IMR-90 (cell line): ENCODE measurements around the gene PDGFC. TPM values are rescaled to one million over a fixed set of nuclear protein-coding genes. Genes with fewer than 3 reads are reported as not detected.
A peak's percentile ranks its signal among the peaks of the same experiment; 100 is the strongest.

Experiments
- ATAC-seq: fragments of 200-7000 bp; cut with Tn5 transposase; 2 replicates; pipeline ENCODE4 v1.9.1; 2020; ENCODE audit warnings: low read depth, mild to moderate bottlenecking, moderate library complexity
- BruUV-seq: library from RNA; stranded (reverse); fragments of 400-500 nt; replicated peaks from 2 replicates; lab custom pipeline; 2021; lab: Mats Ljungman, UMichigan
- CTCF ChIA-PET: fragments of 300-600 bp; formaldehyde crosslinking; extraction: SDS; loops from one replicate; lab custom pipeline; 2021; ENCODE audit warnings: antibody characterized with exemption; lab: Yijun Ruan, JAX
- POLR2A ChIA-PET: fragments of 300-600 bp; sonication (Branson Sonifier 250); formaldehyde crosslinking; loops from one replicate; lab custom pipeline; 2022; ENCODE audit warnings: antibody characterized with exemption; ENCODE audit not compliant: unreplicated experiment; lab: Charles Lee
- DNase-seq: peaks from one replicate; pipeline ENCODE4 v3.0.0; 2013
- H2AFZ ChIP-seq: replicated peaks from 2 replicates; pipeline ENCODE3; 2013; ENCODE audit warnings: low read length, mild to moderate bottlenecking; ENCODE audit not compliant: poor library complexity
- H2AK5ac ChIP-seq: 2 replicates; pipeline ENCODE4 v1.6.1; 2013; ENCODE audit warnings: low read depth, low read length, inconsistent platforms
- H2AK9ac ChIP-seq: replicated peaks from 2 replicates; pipeline ENCODE3; 2013; ENCODE audit warnings: mild to moderate bottlenecking, low read depth, low read length, moderate library complexity; ENCODE audit not compliant: poor library complexity
- H2BK120ac ChIP-seq: 2 replicates; pipeline ENCODE4 v1.6.1; 2013; ENCODE audit warnings: low read depth, low read length, inconsistent platforms
- H2BK15ac ChIP-seq: 3 replicates; pipeline ENCODE4 v1.6.1; 2013; ENCODE audit warnings: low read depth, low read length, inconsistent platforms
- H2BK20ac ChIP-seq: 2 replicates; pipeline ENCODE4 v1.6.1; 2013; ENCODE audit warnings: low read depth, mild to moderate bottlenecking, inconsistent platforms, low read length, moderate library complexity
- H2BK5ac ChIP-seq: 2 replicates; pipeline ENCODE4 v1.6.1; 2013; ENCODE audit warnings: mild to moderate bottlenecking, low read depth, low read length, inconsistent platforms; ENCODE audit not compliant: poor library complexity, severe bottlenecking
- H3K14ac ChIP-seq: replicated peaks from 2 replicates; pipeline ENCODE4 v1.6.1; 2013; ENCODE audit warnings: low read depth, low read length, inconsistent platforms
- H3K18ac ChIP-seq: 2 replicates; pipeline ENCODE4 v1.6.1; 2013; ENCODE audit warnings: low read depth, low read length, control low read depth
- H3K23ac ChIP-seq: 2 replicates; pipeline ENCODE4 v1.6.1; 2013; ENCODE audit warnings: low read depth, low read length, inconsistent platforms
- H3K27ac ChIP-seq: 2 replicates; pipeline ENCODE4 v1.5.1; 2013; ENCODE audit warnings: mild to moderate bottlenecking, control low read depth, low read length; ENCODE audit not compliant: insufficient read depth
- H3K27me3 ChIP-seq: 2 replicates; pipeline ENCODE4 v1.6.1; 2013; ENCODE audit warnings: low read length; ENCODE audit not compliant: control insufficient read depth, insufficient read depth
- H3K36me3 ChIP-seq: 2 replicates; pipeline ENCODE4 v1.6.1; 2013; ENCODE audit warnings: low read length, mixed read lengths; ENCODE audit not compliant: control insufficient read depth, insufficient read depth
- H3K4ac ChIP-seq: 2 replicates; pipeline ENCODE4 v1.6.1; 2013; ENCODE audit warnings: low read depth, low read length, inconsistent platforms
- H3K4me1 ChIP-seq: 2 replicates; pipeline ENCODE4 v1.6.1; 2013; ENCODE audit warnings: low read length, mixed read lengths; ENCODE audit not compliant: control insufficient read depth, insufficient read depth
- H3K4me2 ChIP-seq: 2 replicates; pipeline ENCODE4 v1.6.1; 2013; ENCODE audit warnings: low read depth, mild to moderate bottlenecking, control low read depth, low read length, moderate library complexity
- H3K4me3 ChIP-seq: 2 replicates; pipeline ENCODE4 v1.5.1; 2013; ENCODE audit warnings: low read depth, mild to moderate bottlenecking, control low read depth, low read length, moderate library complexity; ENCODE audit not compliant: insufficient read depth
- H3K56ac ChIP-seq: 2 replicates; pipeline ENCODE4 v1.6.1; 2013; ENCODE audit warnings: low read length, inconsistent platforms; ENCODE audit not compliant: insufficient read depth; ENCODE audit errors: extremely low read depth
- H3K79me1 ChIP-seq, 2 experiments: 2 replicates each; pipeline ENCODE4 v1.6.1; 2013; ENCODE audit warnings: low read length in 2 of 2, inconsistent platforms in 1 of 2, low read depth in 1 of 2
- H3K9ac ChIP-seq: 2 replicates; pipeline ENCODE4 v1.6.1; 2013; ENCODE audit warnings: low read depth, low read length, control low read depth
- H3K9me1 ChIP-seq: 2 replicates; pipeline ENCODE4 v1.6.1; 2013; ENCODE audit warnings: low read length, inconsistent platforms; ENCODE audit not compliant: insufficient read depth
- H3K9me3 ChIP-seq: 2 replicates; pipeline ENCODE4 v1.6.1; 2013; ENCODE audit warnings: low read length; ENCODE audit not compliant: control insufficient read depth, insufficient read depth
- H4K20me1 ChIP-seq: 2 replicates; pipeline ENCODE4 v1.6.1; 2013; ENCODE audit warnings: low read length, inconsistent platforms; ENCODE audit not compliant: insufficient read depth
- H4K5ac ChIP-seq: 2 replicates; pipeline ENCODE4 v1.6.1; 2013; ENCODE audit warnings: mild to moderate bottlenecking, low read depth, low read length, control low read depth
- H4K8ac ChIP-seq, 2 experiments: 2 replicates each; pipeline ENCODE4 v1.6.1; 2013; ENCODE audit warnings: low read depth in 2 of 2, low read length in 2 of 2, control low read depth in 1 of 2, inconsistent platforms in 1 of 2
- H4K91ac ChIP-seq: 2 replicates; pipeline ENCODE4 v1.6.1; 2013; ENCODE audit warnings: low read depth, low read length, inconsistent platforms; ENCODE audit not compliant: insufficient read depth
- CHD1 ChIP-seq: IDR thresholded peaks from 2 replicates; pipeline ENCODE4 v1.6.1; 2012; ENCODE audit warnings: low read depth, low read length, improper control_type of control experiment
- MAZ ChIP-seq: IDR thresholded peaks from 2 replicates; pipeline ENCODE4 v1.6.1; 2012; ENCODE audit warnings: low read depth, mild to moderate bottlenecking, low read length, improper control_type of control experiment, moderate library complexity, borderline replicate concordance
- POLR2A ChIP-seq: IDR thresholded peaks from 2 replicates; pipeline ENCODE4 v1.6.1; 2012; ENCODE audit warnings: mild to moderate bottlenecking, low read depth, low read length
- RAD21 ChIP-seq: IDR thresholded peaks from 2 replicates; pipeline ENCODE4 v1.6.1; 2012; ENCODE audit warnings: low read length, improper control_type of control experiment
- RFX5 ChIP-seq: IDR thresholded peaks from 2 replicates; pipeline ENCODE4 v1.8.0; 2012; ENCODE audit warnings: low read depth, mild to moderate bottlenecking, low read length, moderate library complexity
- SMC3 ChIP-seq: fragments of 150-350 bp; IDR thresholded peaks from 2 replicates; pipeline ENCODE4 v1.6.1; 2016; ENCODE audit warnings: low read depth, mild to moderate bottlenecking, antibody characterized with exemption, low read length, moderate library complexity
- WGBS, 2 experiments: methylation state at CpG; one replicate each; pipeline versions ENCODE4 v1.1.5 to v1.1.7; 2013; ENCODE audit warnings: missing lambda C conversion rate in 2 of 2; ENCODE audit not compliant: insufficient read length in 1 of 2; ENCODE audit errors: extremely low coverage in 2 of 2; 5-methylcytosine and 5-hydroxymethylcytosine counted together
- dilution Hi-C: fragments of 300-500 bp; cut with HindIII; formaldehyde crosslinking; loops from one replicate; pipeline ENCODE4 v1.14.3; 2018; ENCODE audit warnings: low sequenced_read_pairs; ENCODE audit not compliant: unreplicated experiment
- in situ Hi-C: fragments of 300-500 bp; cut with MboI; formaldehyde crosslinking; loops from 3 replicates; pipeline ENCODE4 v1.14.3; 2019; ENCODE audit warnings: low sequenced_read_pairs, inconsistent platforms, mixed read lengths
- intact Hi-C: fragments of 100-400 bp; cut with micrococcal nuclease; formaldehyde crosslinking; loops from 2 replicates; pipeline ENCODE4 v1.10.0; 2022
- polyA plus RNA-seq, 3 experiments: library from polyadenylated mRNA; depleted of rRNA; stranded (reverse); fragments of >200 nt; gene quantifications; 2 replicates each; pipeline ENCODE4 v1.2.3, GENCODE V29; 2012; ENCODE audit warnings: low replicate concordance in 1 of 3
- total RNA-seq: library from RNA; depleted of rRNA; stranded (reverse); fragments of >200 nt; gene quantifications from 2 replicates; pipeline ENCODE4 v1.2.3, GENCODE V29; 2012
- TF ChIP-seq, protein P1 (sequence below): conservative IDR thresholded peaks from 2 replicates; pipeline ENCODE4 v1.5.1; 2012; ENCODE audit warnings: mild to moderate bottlenecking, low read depth, low read length, improper control_type of control experiment

Gene PDGFC
- total and polyA plus RNA-seq, 2 of the 4 experiments (the other 2 are of a cell fraction), result 19.8 to 90.7 TPM

GRCh38 chr4:156968479-156968984 lies 3.1 kb downstream of the PDGFC start:
- dilution Hi-C loops, result no loop called here
- H4K8ac ChIP-seq, result peak overlapping the region; percentile 21 to 71

More at GRCh38 chr4:156968479-156968984, 3.1 kb downstream of the PDGFC start:
- Histone ChIP-seq H3K18ac (peak overlapping the region; percentile 52), H3K36me3 (no peaks in the 10 kb centered on the region), H3K9me3 (no peaks in the 10 kb centered on the region), H2AK5ac (peak overlapping the region; percentile 66; the same call in 1 of the 2 replicates), H3K4me2 (peak overlapping the region; percentile 60), H2AFZ (no peak overlapping the region), H3K4me3 (peak overlapping the region; percentile 61), H3K56ac (peak overlapping the region; percentile 2; the same call in 1 of the 2 replicates), H3K14ac (peak overlapping the region; percentile 35), H3K27me3 (no peaks in the 10 kb centered on the region), H2BK120ac (peak overlapping the region; percentile 64), H2BK15ac (peak overlapping the region; percentile 45; the same call in 2 of the 3 replicates), H2BK20ac (peak overlapping the region; percentile 71; the same call in 1 of the 2 replicates), H3K27ac (peak overlapping the region; percentile 64), H4K20me1 (no peaks in the 10 kb centered on the region), H3K9ac (peak overlapping the region; percentile 95), H4K91ac (peak overlapping the region; percentile 73), H2AK9ac (no peak overlapping the region), H2BK5ac (peak overlapping the region; percentile 63), H3K9me1 (0 out of 2 replicates have a peak, but pooled peaks cover 3% of the 10 kb centered on the region), H3K4me1 (peaks cover 7% of the 10 kb centered on the region), H4K5ac (peak overlapping the region; percentile 58), H3K79me1 (peaks cover 21 to 49% of the 10 kb centered on the region in 2 experiments; a peak in 3 of 4 replicates), H3K23ac (peak overlapping the region; percentile 9), H3K4ac (peak overlapping the region; percentile 59)
- intact Hi-C loops (loop anchor here (1.0 to 10.0 kb wide), 6 partner anchors 190 to 1014 kb away; partner anchors contain the start of gene CTSO), in situ Hi-C loops (loop anchor here (5.0 to 25.0 kb wide), 4 partner anchors 194 to 1006 kb away; partner anchors contain the start of gene CTSO)
- CTCF ChIA-PET, result interaction anchor here (0.6 to 3.5 kb wide), 14 partner anchors 9 to 495 kb away, joined by 3 to 26 read pairs (median 4); no protein-coding TSS in a partner anchor
- POLR2A ChIA-PET, result interaction anchor here (0.7 to 1.4 kb wide), 2 partner anchors 22 to 492 kb away, joined by 3 to 5 read pairs; no protein-coding TSS in a partner anchor
- DNase-seq (peak; percentile 85), ATAC-seq (peak; percentile 48)
- no TSS peak for BruUV-seq
- TF ChIP-seq POLR2A, result no peak
- no peak for TF ChIP-seq RFX5
- TF ChIP-seq, protein P1, sequence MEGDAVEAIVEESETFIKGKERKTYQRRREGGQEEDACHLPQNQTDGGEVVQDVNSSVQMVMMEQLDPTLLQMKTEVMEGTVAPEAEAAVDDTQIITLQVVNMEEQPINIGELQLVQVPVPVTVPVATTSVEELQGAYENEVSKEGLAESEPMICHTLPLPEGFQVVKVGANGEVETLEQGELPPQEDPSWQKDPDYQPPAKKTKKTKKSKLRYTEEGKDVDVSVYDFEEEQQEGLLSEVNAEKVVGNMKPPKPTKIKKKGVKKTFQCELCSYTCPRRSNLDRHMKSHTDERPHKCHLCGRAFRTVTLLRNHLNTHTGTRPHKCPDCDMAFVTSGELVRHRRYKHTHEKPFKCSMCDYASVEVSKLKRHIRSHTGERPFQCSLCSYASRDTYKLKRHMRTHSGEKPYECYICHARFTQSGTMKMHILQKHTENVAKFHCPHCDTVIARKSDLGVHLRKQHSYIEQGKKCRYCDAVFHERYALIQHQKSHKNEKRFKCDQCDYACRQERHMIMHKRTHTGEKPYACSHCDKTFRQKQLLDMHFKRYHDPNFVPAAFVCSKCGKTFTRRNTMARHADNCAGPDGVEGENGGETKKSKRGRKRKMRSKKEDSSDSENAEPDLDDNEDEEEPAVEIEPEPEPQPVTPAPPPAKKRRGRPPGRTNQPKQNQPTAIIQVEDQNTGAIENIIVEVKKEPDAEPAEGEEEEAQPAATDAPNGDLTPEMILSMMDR, result peak; percentile 88
- peak; percentile 90 for TF ChIP-seq RAD21
- peak; percentile 82 for TF ChIP-seq SMC3
- no peak for TF ChIP-seq CHD1
- TF ChIP-seq MAZ, result 0 out of 2 replicates have a peak, but pooled peaks have one; percentile 16
- no CpG with 5 or more reads among the region's 2 CpGs for WGBS, 2 experiments
